ENCODE data around the gene TTC16. TPM values are rescaled to one million over a fixed set of nuclear protein-coding genes. Genes with fewer than 3 reads are reported as not detected.

Gene TTC16
- total and polyA plus RNA-seq, 2 of the 8 experiments (the other 6 are each of a cell fraction or from before 2014, with no cell fraction given) = 0.03 TPM; not detected in 1

- Histone ChIP-seq H3K4ac (replicated peaks; ENCODE audit: insufficient read length, low read depth, low read length) (no peak overlapping the region), H3K18ac (ENCODE audit: extremely low read depth, low read length) (peak overlapping the region; percentile 65; the same call in 1 of the 2 replicates), H3K36me3 (ENCODE audit: control insufficient read depth in 2 of 4, insufficient read depth in 4 of 4, low read length in 3 of 4) (no peaks in the 10 kb centered on the region), H3K79me2 (ENCODE audit: control insufficient read depth in 1 of 2, insufficient read depth in 2 of 2, low read length in 2 of 2) (no peaks in the 10 kb centered on the region), H4K5ac (ENCODE audit: insufficient read length, low read depth, low read length) (no peak overlapping the region), H2AK5ac (ENCODE audit: low read depth, low read length) (no peak overlapping the region), H3K9ac (replicated peaks in 1 of 4; ENCODE audit: extremely low read depth in 1 of 4, low read depth in 3 of 4, low read length in 3 of 4) (no peak overlapping the region), H2AFZ (ENCODE audit: low read length) (no peak overlapping the region), H2BK15ac (ENCODE audit: low read length) (peak overlapping the region; percentile 88; the same call in 1 of the 2 replicates), H3K4me1 (replicated peaks in 1 of 4; ENCODE audit: control insufficient read depth in 3 of 4, insufficient read depth in 4 of 4, low read length in 3 of 4) (peaks cover 1 to 15% (median 8%) of the 10 kb centered on the region in 4 experiments), H3K23ac (ENCODE audit: insufficient read length) (no peak overlapping the region), H3K79me1 (ENCODE audit: low read depth, low read length) (no peaks in the 10 kb centered on the region), H2BK5ac (ENCODE audit: low read depth, low read length) (0 out of 2 replicates have a peak overlapping the region, but pooled peaks have one; percentile 15), H3K56ac (replicated peaks; ENCODE audit: insufficient read length, low read depth, low read length) (no peak overlapping the region), H3K27me3 (replicated peaks in 1 of 4; ENCODE audit: control insufficient read depth in 3 of 4, extremely low read depth in 1 of 4, insufficient read depth in 3 of 4, low read length in 3 of 4) (no peaks in the 10 kb centered on the region), H3K4me2 (ENCODE audit: insufficient read depth in 1 of 2, low read depth in 2 of 2, low read length in 2 of 2) (peak overlapping the region in 1 of 2 experiments; percentile 58; a peak in 2 of 4 replicates), H2BK20ac (ENCODE audit: low read length) (peak overlapping the region; percentile 32; the same call in 1 of the 2 replicates), H3K27ac (ENCODE audit: low read depth, low read length) (no peak overlapping the region), H3K9me3 (ENCODE audit: insufficient read depth in 2 of 2, low read depth in 1 of 2, low read length in 1 of 2) (no peaks in the 10 kb centered on the region), H4K91ac (replicated peaks; ENCODE audit: insufficient read length, low read length) (no peak overlapping the region), H3K14ac (ENCODE audit: insufficient read length) (no peak overlapping the region), H2BK120ac (replicated peaks; ENCODE audit: low read depth, low read length) (no peak overlapping the region), H4K20me1 (replicated peaks in 1 of 2; ENCODE audit: control insufficient read depth in 1 of 2, insufficient read depth in 2 of 2, low read length in 2 of 2) (no peaks in the 10 kb centered on the region), H3K23me2 (ENCODE audit: low read depth, low read length) (no peaks in the 10 kb centered on the region; the same call in 1 of the 2 replicates), H4K8ac (ENCODE audit: extremely low read depth, insufficient read depth, low read length) (no peak overlapping the region), H2BK12ac (ENCODE audit: low read depth, low read length) (peak overlapping the region; percentile 52; the same call in 1 of the 2 replicates), H3K4me3 (ENCODE audit: extremely low read depth in 1 of 4, insufficient read depth in 2 of 4, low read depth in 3 of 4, low read length in 4 of 4) (peak overlapping the region in 1 of 4 experiments; percentile 68; a peak in 2 of 8 replicates)
- FAIRE-seq (no peak), DNase-seq (ENCODE audit: low read depth in 1 of 2, low spot score in 2 of 2) (no peak)
- WGBS, 2 experiments (ENCODE audit: extremely low coverage in 1 of 2, insufficient coverage in 1 of 2, insufficient read length in 1 of 2, insufficient replicate concordance in 2 of 2, low coverage in 1 of 2, low lambda C conversion rate in 2 of 2, missing lambda C conversion rate in 1 of 2) = 79% methylated on average over 4 of the region's 4 CpGs; no CpG with 5 or more reads in 1 of the 2 experiments
- POLR2A ChIA-PET (ENCODE audit: partially characterized antibody) = interaction anchor here (1.2 to 1.9 kb wide), 3 partner anchors 16 to 28 kb away, joined by 3 to 6 read pairs (median 4); no protein-coding TSS in a partner anchor
- CTCF ChIA-PET (ENCODE audit: partially characterized antibody) = interaction anchor here (1.1 to 14.6 kb wide), 8 partner anchors 9 to 100 kb away, joined by 3 to 227 read pairs (median 6); partner anchors contain the start of genes CDK9, SH2D3C and TOR2A
- TF ChIP-seq CTCF (IDR thresholded peaks at IDR 0.05; ENCODE audit: control extremely low read depth in 1 of 3, insufficient read depth in 1 of 3, low read depth in 1 of 3, low read length in 3 of 3) (no peak), ATF2 (IDR thresholded peaks at IDR 0.05; ENCODE audit: low read length) (no peak)
Observed at GRCh38 chr9:127769929-127770582, 54.2 kb downstream of the TTC16 start.
